ENCODE measurements around the gene TET2.

DNA sequence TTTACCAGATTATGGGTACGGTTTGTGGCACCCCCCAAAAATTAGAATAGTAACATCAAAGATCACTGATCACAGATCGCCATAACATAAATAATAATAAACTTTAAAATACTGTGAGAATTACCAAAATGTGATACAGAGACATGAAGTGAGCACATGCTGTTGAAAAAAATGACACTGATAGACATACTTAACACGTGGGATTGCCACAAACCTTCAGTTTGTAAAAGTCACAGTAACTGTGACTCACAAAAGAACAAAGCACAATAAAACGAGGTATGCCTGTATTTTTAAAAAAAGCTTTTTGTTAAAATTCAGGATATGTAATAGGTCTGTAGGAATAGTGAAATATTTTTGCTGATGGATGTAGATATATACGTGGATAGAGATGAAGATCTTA is 93.4 kb downstream of the TET2 start:
- TF ChIP-seq, protein P1, sequence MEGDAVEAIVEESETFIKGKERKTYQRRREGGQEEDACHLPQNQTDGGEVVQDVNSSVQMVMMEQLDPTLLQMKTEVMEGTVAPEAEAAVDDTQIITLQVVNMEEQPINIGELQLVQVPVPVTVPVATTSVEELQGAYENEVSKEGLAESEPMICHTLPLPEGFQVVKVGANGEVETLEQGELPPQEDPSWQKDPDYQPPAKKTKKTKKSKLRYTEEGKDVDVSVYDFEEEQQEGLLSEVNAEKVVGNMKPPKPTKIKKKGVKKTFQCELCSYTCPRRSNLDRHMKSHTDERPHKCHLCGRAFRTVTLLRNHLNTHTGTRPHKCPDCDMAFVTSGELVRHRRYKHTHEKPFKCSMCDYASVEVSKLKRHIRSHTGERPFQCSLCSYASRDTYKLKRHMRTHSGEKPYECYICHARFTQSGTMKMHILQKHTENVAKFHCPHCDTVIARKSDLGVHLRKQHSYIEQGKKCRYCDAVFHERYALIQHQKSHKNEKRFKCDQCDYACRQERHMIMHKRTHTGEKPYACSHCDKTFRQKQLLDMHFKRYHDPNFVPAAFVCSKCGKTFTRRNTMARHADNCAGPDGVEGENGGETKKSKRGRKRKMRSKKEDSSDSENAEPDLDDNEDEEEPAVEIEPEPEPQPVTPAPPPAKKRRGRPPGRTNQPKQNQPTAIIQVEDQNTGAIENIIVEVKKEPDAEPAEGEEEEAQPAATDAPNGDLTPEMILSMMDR (IDR thresholded peaks at IDR 0.05) = no peak
- TF ChIP-seq EP300 (IDR thresholded peaks at IDR 0.05) (no peak), POLR2A (IDR thresholded peaks at IDR 0.05; ENCODE audit: low read depth) (no peak)
